Osteocyte (in vitro differentiated cells): ENCODE results near the gene RHOV. TPM values are rescaled to one million over a fixed set of nuclear protein-coding genes. Genes with fewer than 3 reads are reported as not detected.

Source experiments
- DNase-seq: peaks from one replicate; pipeline ENCODE4 v3.0.0; 2021; ENCODE audit warnings: mixed read lengths; ENCODE audit not compliant: unreplicated experiment; ENCODE audit errors: extremely low spot score
- H3K27ac Mint-ChIP-seq: one replicate; pipeline ENCODE4 v1.8.0; 2021; ENCODE audit warnings: mild to moderate bottlenecking, mixed read lengths; ENCODE audit not compliant: unreplicated experiment
- H3K27me3 Mint-ChIP-seq: one replicate; pipeline ENCODE4 v1.8.0; 2021; ENCODE audit warnings: mixed read lengths; ENCODE audit not compliant: unreplicated experiment
- H3K36me3 Mint-ChIP-seq: one replicate; pipeline ENCODE4 v1.8.0; 2021; ENCODE audit warnings: mixed read lengths; ENCODE audit not compliant: unreplicated experiment
- H3K4me1 Mint-ChIP-seq: one replicate; pipeline ENCODE4 v1.8.0; 2021; ENCODE audit warnings: mixed read lengths; ENCODE audit not compliant: unreplicated experiment
- H3K4me3 Mint-ChIP-seq: one replicate; pipeline ENCODE4 v1.8.0; 2021; ENCODE audit warnings: mild to moderate bottlenecking, moderate library complexity, mixed read lengths; ENCODE audit not compliant: unreplicated experiment
- H3K9me3 Mint-ChIP-seq: one replicate; pipeline ENCODE4 v1.8.0; 2021; ENCODE audit warnings: mixed read lengths; ENCODE audit not compliant: unreplicated experiment
- total RNA-seq: library from RNA; stranded (reverse); gene quantifications from 2 replicates; pipeline ENCODE4 v1.2.1, GENCODE V29; 2021
- TF ChIP-seq, protein P1 (sequence below): fragments of 200-600 bp; sonication (generic); IDR thresholded peaks from 2 replicates; pipeline ENCODE4 v1.5.0; 2021; ENCODE audit warnings: antibody characterized with exemption, mild to moderate bottlenecking, moderate library complexity

Gene RHOV
- total RNA-seq, 1 donor from 2014 or later: 0.46 TPM

DNA sequence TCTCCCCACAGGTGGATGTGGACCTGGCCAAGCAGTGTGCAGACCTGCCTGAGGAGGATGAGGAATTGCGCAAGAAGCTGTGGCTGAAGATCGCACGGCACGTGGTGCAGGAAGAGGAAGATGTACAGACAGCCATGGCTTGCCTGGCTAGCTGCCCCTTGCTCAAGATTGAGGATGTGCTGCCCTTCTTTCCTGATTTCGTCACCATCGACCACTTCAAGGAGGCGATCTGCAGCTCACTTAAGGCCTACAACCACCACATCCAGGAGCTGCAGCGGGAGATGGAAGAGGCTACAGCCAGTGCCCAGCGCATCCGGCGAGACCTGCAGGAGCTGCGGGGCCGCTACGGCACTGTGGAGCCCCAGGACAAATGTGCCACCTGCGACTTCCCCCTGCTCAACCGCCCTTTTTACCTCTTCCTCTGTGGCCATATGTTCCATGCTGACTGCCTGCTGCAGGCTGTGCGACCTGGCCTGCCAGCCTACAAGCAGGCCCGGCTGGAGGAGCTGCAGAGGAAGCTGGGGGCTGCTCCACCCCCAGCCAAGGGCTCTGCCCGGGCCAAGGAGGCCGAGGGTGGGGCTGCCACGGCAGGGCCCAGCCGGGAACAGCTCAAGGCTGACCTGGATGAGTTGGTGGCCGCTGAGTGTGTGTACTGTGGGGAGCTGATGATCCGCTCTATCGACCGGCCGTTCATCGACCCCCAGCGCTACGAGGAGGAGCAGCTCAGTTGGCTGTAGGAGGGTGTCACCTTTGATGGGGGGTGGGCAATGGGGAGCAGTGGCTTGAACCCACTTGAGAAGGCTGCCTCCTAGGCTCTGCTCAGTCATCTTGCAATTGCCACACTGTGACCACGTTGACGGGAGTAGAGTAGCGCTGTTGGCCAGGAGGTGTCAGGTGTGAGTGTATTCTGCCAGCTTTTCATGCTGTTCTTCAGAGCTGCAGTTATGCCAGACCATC, 28.8 kb upstream of the RHOV start:
- Mint-ChIP-seq H3K36me3 (peaks cover 21% of the 10 kb centered on the region), H3K27ac (no peak overlapping the region), H3K9me3 (no peaks in the 10 kb centered on the region), H3K4me1 (peaks cover 23% of the 10 kb centered on the region), H3K27me3 (no peaks in the 10 kb centered on the region), H3K4me3 (no peak overlapping the region)
- no peak for DNase-seq
- TF ChIP-seq, protein P1, sequence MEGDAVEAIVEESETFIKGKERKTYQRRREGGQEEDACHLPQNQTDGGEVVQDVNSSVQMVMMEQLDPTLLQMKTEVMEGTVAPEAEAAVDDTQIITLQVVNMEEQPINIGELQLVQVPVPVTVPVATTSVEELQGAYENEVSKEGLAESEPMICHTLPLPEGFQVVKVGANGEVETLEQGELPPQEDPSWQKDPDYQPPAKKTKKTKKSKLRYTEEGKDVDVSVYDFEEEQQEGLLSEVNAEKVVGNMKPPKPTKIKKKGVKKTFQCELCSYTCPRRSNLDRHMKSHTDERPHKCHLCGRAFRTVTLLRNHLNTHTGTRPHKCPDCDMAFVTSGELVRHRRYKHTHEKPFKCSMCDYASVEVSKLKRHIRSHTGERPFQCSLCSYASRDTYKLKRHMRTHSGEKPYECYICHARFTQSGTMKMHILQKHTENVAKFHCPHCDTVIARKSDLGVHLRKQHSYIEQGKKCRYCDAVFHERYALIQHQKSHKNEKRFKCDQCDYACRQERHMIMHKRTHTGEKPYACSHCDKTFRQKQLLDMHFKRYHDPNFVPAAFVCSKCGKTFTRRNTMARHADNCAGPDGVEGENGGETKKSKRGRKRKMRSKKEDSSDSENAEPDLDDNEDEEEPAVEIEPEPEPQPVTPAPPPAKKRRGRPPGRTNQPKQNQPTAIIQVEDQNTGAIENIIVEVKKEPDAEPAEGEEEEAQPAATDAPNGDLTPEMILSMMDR: no peak

DNA sequence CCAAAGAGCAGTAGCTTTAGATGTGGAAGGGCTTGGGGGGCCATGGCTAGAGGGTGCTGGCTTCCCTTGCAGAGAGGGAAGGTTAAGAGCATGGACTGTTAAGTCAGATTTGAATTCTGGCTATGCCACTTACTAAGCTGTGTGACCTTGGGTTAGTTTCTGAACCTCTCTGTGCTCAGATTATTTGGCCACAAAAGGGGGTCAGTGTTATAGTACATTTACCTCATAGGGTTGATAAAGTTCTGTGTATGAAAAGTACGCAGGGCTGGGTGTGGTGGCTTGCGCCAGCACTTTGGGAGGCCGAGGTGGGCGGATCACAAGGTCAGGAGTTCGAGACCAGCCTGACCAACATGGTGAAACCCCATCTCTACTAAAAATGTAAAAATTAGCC, 27.0 kb upstream of the RHOV start:
- H3K36me3 Mint-ChIP-seq: peaks cover 32% of the 10 kb centered on the region

DNA sequence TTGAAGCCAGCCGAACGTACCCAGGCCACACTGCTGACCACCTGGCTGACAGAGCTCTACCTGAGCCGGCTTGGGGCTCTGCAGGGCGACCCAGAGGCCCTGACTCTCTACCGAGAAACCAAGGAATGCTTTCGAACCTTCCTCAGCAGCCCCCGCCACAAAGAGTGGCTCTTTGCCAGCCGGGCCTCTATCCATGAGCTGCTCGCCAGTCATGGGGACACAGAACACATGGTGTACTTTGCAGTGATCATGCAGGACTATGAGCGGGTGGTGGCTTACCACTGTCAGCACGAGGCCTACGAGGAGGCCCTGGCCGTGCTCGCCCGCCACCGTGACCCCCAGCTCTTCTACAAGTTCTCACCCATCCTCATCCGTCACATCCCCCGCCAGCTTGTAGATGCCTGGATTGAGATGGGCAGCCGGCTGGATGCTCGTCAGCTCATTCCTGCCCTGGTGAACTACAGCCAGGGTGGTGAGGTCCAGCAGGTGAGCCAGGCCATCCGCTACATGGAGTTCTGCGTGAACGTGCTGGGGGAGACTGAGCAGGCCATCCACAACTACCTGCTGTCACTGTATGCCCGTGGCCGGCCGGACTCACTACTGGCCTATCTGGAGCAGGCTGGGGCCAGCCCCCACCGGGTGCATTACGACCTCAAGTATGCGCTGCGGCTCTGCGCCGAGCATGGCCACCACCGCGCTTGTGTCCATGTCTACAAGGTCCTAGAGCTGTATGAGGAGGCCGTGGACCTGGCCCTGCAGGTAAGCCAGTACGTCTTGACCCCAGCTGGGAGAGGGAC, 26.4 kb upstream of the RHOV start:
- peaks cover 20% of the 10 kb centered on the region for H3K4me1 Mint-ChIP-seq
- DNase-seq: no peak
- TF ChIP-seq, protein P1: no peak
- H3K4me3 Mint-ChIP-seq: no peak overlapping the region
- peaks cover 33% of the 10 kb centered on the region for H3K36me3 Mint-ChIP-seq
- no peaks in the 10 kb centered on the region for H3K27me3 Mint-ChIP-seq
- H3K27ac Mint-ChIP-seq: no peak overlapping the region
- H3K9me3 Mint-ChIP-seq: no peaks in the 10 kb centered on the region

More for the DNA sequence above, 27.0 kb upstream of the RHOV start:
- Mint-ChIP-seq H3K27me3 (no peaks in the 10 kb centered on the region), H3K4me1 (peaks cover 19% of the 10 kb centered on the region), H3K4me3 (no peak overlapping the region), H3K9me3 (no peaks in the 10 kb centered on the region), H3K27ac (no peak overlapping the region)
- TF ChIP-seq, protein P1: no peak
- no peak for DNase-seq

DNA sequence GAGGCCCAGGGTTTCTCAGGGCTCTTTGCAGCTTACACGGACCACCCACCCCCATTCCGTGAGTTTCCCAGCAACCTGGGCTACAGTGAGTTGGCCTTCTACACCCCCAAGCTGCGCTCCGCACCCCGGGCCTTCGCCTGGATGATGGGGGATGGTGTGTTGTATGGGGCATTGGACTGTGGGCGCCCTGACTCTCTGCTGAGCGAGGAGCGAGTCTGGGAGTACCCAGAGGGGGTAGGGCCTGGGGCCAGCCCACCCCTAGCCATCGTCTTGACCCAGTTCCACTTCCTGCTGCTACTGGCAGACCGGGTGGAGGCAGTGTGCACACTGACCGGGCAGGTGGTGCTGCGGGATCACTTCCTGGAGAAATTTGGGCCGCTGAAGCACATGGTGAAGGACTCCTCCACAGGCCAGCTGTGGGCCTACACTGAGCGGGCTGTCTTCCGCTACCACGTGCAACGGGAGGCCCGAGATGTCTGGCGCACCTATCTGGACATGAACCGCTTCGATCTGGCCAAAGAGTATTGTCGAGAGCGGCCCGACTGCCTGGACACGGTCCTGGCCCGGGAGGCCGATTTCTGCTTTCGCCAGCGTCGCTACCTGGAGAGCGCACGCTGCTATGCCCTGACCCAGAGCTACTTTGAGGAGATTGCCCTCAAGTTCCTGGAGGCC, 25.6 kb upstream of the RHOV start:
- Mint-ChIP-seq H3K4me3 (no peak overlapping the region), H3K4me1 (peaks cover 25% of the 10 kb centered on the region), H3K9me3 (no peaks in the 10 kb centered on the region), H3K27me3 (no peaks in the 10 kb centered on the region), H3K36me3 (peaks cover 32% of the 10 kb centered on the region), H3K27ac (no peak overlapping the region)
- TF ChIP-seq, protein P1: no peak
- no peak for DNase-seq
